ENCODE results near the gene PPP1R13L. TPM values are rescaled to one million over a fixed set of nuclear protein-coding genes. Genes with fewer than 3 reads are reported as not detected.

The PPP1R13L gene
- polyA plus RNA-seq, 4 donors = 12.7 to 30.5 (median 21.3) TPM

GRCh38 chr19:45376045-45376724, 28.7 kb downstream of the PPP1R13L start:
- peaks cover 0 to 2% (median 0%) of the 10 kb centered on the region in 3 donors for H3K36me3 ChIP-seq (ENCODE audit: control insufficient read depth in 3 of 3, insufficient read depth in 2 of 3, low read depth in 1 of 3, low read length in 3 of 3)
- 51 to 76% (median 73%) methylated on average over 13 of the region's 13 CpGs for WGBS, 3 donors
- H3K4me1 ChIP-seq (ENCODE audit: control insufficient read depth in 3 of 3, insufficient read depth in 2 of 3, low read depth in 1 of 3, low read length in 2 of 3) = no peaks in the 10 kb centered on the region
- H3K4me3 ChIP-seq (ENCODE audit: low read depth in 1 of 3, low read length in 3 of 3) = no peak overlapping the region
- H3K27me3 ChIP-seq (ENCODE audit: control insufficient read depth in 3 of 3, insufficient read depth in 3 of 3, low read length in 3 of 3) = no peaks in the 10 kb centered on the region
- no peaks in the 10 kb centered on the region for H3K9me3 ChIP-seq (ENCODE audit: control insufficient read depth in 2 of 2, insufficient read depth in 1 of 2, low read depth in 1 of 2, low read length in 1 of 2)
- FAIRE-seq (no peak), DNase-seq (no peak)
- H3K27ac ChIP-seq (ENCODE audit: low read depth in 1 of 3, low read length in 2 of 3) = no peak overlapping the region

GRCh38 chr19:45370410-45371204, 34.3 kb downstream of the PPP1R13L start, which contains the start of gene ERCC2:
ERCC2 (minus strand) TSS chr19:45370573; CDS start chr19:45370540, 33 bp downstream.
- Histone ChIP-seq H3K27ac (ENCODE audit: low read depth in 1 of 3, low read length in 2 of 3) (peak within 1 kb of the TSS; percentile 54 to 87 (median 84)), H3K36me3 (ENCODE audit: control insufficient read depth in 3 of 3, insufficient read depth in 2 of 3, low read depth in 1 of 3, low read length in 3 of 3) (peaks cover 0 to 14% (median 0%) of the 10 kb centered on the region in 3 donors), H3K9me3 (ENCODE audit: control insufficient read depth in 2 of 2, insufficient read depth in 1 of 2, low read depth in 1 of 2, low read length in 1 of 2) (no peaks in the 10 kb centered on the region), H3K27me3 (ENCODE audit: control insufficient read depth in 3 of 3, insufficient read depth in 3 of 3, low read length in 3 of 3) (no peaks in the 10 kb centered on the region), H3K4me3 (ENCODE audit: low read depth in 1 of 3, low read length in 3 of 3) (peak within 1 kb of the TSS; percentile 84 to 91 (median 89)), H3K4me1 (ENCODE audit: control insufficient read depth in 3 of 3, insufficient read depth in 2 of 3, low read depth in 1 of 3, low read length in 2 of 3) (no peaks in the 10 kb centered on the region)
- WGBS, 3 donors = 3 to 4% (median 4%) methylated on average over 55 of the region's 55 CpGs
- no peak for FAIRE-seq
- DNase-seq = peak; percentile 99 to 100

GRCh38 chr19:45368737-45369340, 36.0 kb downstream of the PPP1R13L start:
- Histone ChIP-seq H3K9me3 (ENCODE audit: control insufficient read depth in 2 of 2, insufficient read depth in 1 of 2, low read depth in 1 of 2, low read length in 1 of 2) (no peaks in the 10 kb centered on the region), H3K36me3 (ENCODE audit: control insufficient read depth in 3 of 3, insufficient read depth in 2 of 3, low read depth in 1 of 3, low read length in 3 of 3) (peaks cover 0 to 30% (median 0%) of the 10 kb centered on the region in 3 donors), H3K27ac (ENCODE audit: low read depth in 1 of 3, low read length in 2 of 3) (no peak overlapping the region), H3K4me3 (ENCODE audit: low read depth in 1 of 3, low read length in 3 of 3) (no peak overlapping the region), H3K4me1 (ENCODE audit: control insufficient read depth in 3 of 3, insufficient read depth in 2 of 3, low read depth in 1 of 3, low read length in 2 of 3) (no peaks in the 10 kb centered on the region), H3K27me3 (ENCODE audit: control insufficient read depth in 3 of 3, insufficient read depth in 3 of 3, low read length in 3 of 3) (no peaks in the 10 kb centered on the region)
- DNase-seq = no peak
- 93 to 98% (median 94%) methylated on average over 11 of the region's 11 CpGs for WGBS, 3 donors
- FAIRE-seq = no peak

DNA sequence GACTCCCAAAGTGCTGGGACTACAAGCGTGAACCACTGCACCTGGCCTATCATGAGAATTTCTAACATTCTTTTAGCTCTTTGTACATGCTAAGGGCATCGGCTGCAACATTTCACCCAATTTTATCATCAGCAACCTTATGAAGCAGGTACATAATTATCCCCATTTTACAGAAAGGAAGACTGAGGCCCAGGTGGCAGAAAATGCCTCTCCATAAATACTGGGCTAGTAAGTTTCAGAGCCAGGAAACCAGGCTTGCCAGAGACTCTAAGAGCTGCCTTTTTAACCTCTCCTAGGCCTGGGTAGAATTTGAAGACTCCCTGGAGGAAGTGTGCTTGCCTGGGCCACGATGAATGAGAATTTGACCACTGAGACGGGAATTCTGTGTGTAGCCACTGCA, 36.7 kb downstream of the PPP1R13L start:
- 94 to 98% (median 96%) methylated on average over 4 of the region's 4 CpGs for WGBS, 3 donors
- FAIRE-seq (no peak), DNase-seq (no peak)
- no peak overlapping the region for H3K4me3 ChIP-seq (ENCODE audit: low read depth in 1 of 3, low read length in 3 of 3)
- peaks cover 0 to 36% (median 3%) of the 10 kb centered on the region in 3 donors for H3K36me3 ChIP-seq (ENCODE audit: control insufficient read depth in 3 of 3, insufficient read depth in 2 of 3, low read depth in 1 of 3, low read length in 3 of 3)
- no peaks in the 10 kb centered on the region for H3K4me1 ChIP-seq (ENCODE audit: control insufficient read depth in 3 of 3, insufficient read depth in 2 of 3, low read depth in 1 of 3, low read length in 2 of 3)
- no peak overlapping the region for H3K27ac ChIP-seq (ENCODE audit: low read depth in 1 of 3, low read length in 2 of 3)
- H3K9me3 ChIP-seq (ENCODE audit: control insufficient read depth in 2 of 2, insufficient read depth in 1 of 2, low read depth in 1 of 2, low read length in 1 of 2) = no peaks in the 10 kb centered on the region
- no peaks in the 10 kb centered on the region for H3K27me3 ChIP-seq (ENCODE audit: control insufficient read depth in 3 of 3, insufficient read depth in 3 of 3, low read length in 3 of 3)

DNA sequence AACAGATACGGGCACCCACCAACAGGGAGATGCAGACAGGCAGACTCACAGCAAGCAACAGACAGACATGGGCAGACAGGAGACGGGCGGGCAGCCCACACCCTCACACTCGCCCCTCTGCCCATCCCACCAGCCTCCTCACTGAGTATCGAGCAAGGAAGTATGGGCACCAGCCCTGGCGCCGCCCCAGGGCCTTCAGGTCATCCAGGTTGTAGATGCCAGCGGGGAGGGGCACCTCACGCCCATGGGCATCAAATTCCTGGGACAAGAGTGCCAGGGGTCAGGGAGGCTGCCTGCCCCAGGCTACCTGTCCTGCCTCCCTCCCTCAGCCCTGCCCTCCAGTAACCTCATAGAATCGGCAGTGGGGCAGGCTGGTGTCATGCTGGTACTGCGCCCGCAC, 40.2 kb downstream of the PPP1R13L start:
- Histone ChIP-seq H3K4me3 (ENCODE audit: low read depth in 1 of 3, low read length in 3 of 3) (no peak overlapping the region), H3K9me3 (ENCODE audit: control insufficient read depth in 2 of 2, insufficient read depth in 1 of 2, low read depth in 1 of 2, low read length in 1 of 2) (no peaks in the 10 kb centered on the region), H3K4me1 (ENCODE audit: control insufficient read depth in 3 of 3, insufficient read depth in 2 of 3, low read depth in 1 of 3, low read length in 2 of 3) (no peaks in the 10 kb centered on the region), H3K36me3 (ENCODE audit: control insufficient read depth in 3 of 3, insufficient read depth in 2 of 3, low read depth in 1 of 3, low read length in 3 of 3) (peaks cover 2 to 58% (median 6%) of the 10 kb centered on the region in 3 donors), H3K27ac (ENCODE audit: low read depth in 1 of 3, low read length in 2 of 3) (no peak overlapping the region), H3K27me3 (ENCODE audit: control insufficient read depth in 3 of 3, insufficient read depth in 3 of 3, low read length in 3 of 3) (no peaks in the 10 kb centered on the region)
- FAIRE-seq (no peak), DNase-seq (no peak)
- WGBS, 3 donors = 85 to 92% (median 86%) methylated on average over 12 of the region's 12 CpGs

- H3K4me3 ChIP-seq (ENCODE audit: low read depth in 1 of 3, low read length in 3 of 3) = no peak overlapping the region
- no peak for FAIRE-seq
- no peaks in the 10 kb centered on the region for H3K9me3 ChIP-seq (ENCODE audit: control insufficient read depth in 2 of 2, insufficient read depth in 1 of 2, low read depth in 1 of 2, low read length in 1 of 2)
- no peaks in the 10 kb centered on the region for H3K27me3 ChIP-seq (ENCODE audit: control insufficient read depth in 3 of 3, insufficient read depth in 3 of 3, low read length in 3 of 3)
- no peak overlapping the region for H3K27ac ChIP-seq (ENCODE audit: low read depth in 1 of 3, low read length in 2 of 3)
- 90 to 93% (median 92%) methylated on average over 37 to 44 of the region's 44 CpGs for WGBS, 3 donors
- H3K4me1 ChIP-seq (ENCODE audit: control insufficient read depth in 3 of 3, insufficient read depth in 2 of 3, low read depth in 1 of 3, low read length in 2 of 3) = no peaks in the 10 kb centered on the region
- no peak for DNase-seq
- H3K36me3 ChIP-seq (ENCODE audit: control insufficient read depth in 3 of 3, insufficient read depth in 2 of 3, low read depth in 1 of 3, low read length in 3 of 3) = peaks cover 2 to 63% (median 6%) of the 10 kb centered on the region in 3 donors
These were observed 40.9 kb downstream of the PPP1R13L start for GRCh38 chr19:45363861-45364459.

DNA sequence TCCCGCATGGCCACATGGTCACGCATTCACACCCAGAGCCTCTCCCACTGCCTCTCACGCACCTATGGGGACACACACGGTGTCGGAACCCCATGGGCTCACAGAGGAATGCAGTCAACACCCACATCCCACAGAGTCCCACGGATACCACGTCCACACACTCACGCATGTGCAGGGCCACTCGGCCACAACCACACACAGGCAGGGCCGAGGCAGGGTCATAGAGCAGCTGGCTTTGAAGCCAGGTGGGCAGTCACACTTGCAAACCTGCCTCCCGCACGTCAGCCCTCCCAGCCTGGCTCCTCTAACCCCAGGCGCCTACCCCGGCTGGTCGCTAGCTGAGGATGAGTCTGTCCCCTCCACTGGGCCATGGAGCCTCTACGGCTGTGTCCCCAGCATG, 42.6 kb downstream of the PPP1R13L start:
- FAIRE-seq (no peak), DNase-seq (no peak)
- Histone ChIP-seq H3K9me3 (ENCODE audit: control insufficient read depth in 2 of 2, insufficient read depth in 1 of 2, low read depth in 1 of 2, low read length in 1 of 2) (no peaks in the 10 kb centered on the region), H3K4me1 (ENCODE audit: control insufficient read depth in 3 of 3, insufficient read depth in 2 of 3, low read depth in 1 of 3, low read length in 2 of 3) (no peaks in the 10 kb centered on the region), H3K4me3 (ENCODE audit: low read depth in 1 of 3, low read length in 3 of 3) (no peak overlapping the region), H3K36me3 (ENCODE audit: control insufficient read depth in 3 of 3, insufficient read depth in 2 of 3, low read depth in 1 of 3, low read length in 3 of 3) (peaks cover 2 to 68% (median 6%) of the 10 kb centered on the region in 3 donors), H3K27me3 (ENCODE audit: control insufficient read depth in 3 of 3, insufficient read depth in 3 of 3, low read length in 3 of 3) (no peaks in the 10 kb centered on the region), H3K27ac (ENCODE audit: low read depth in 1 of 3, low read length in 2 of 3) (no peak overlapping the region)
- WGBS, 3 donors = 89 to 92% (median 92%) methylated on average over 16 of the region's 16 CpGs

- H3K27ac ChIP-seq (ENCODE audit: low read depth in 1 of 3, low read length in 2 of 3) = no peak overlapping the region
- no peaks in the 10 kb centered on the region for H3K9me3 ChIP-seq (ENCODE audit: control insufficient read depth in 2 of 2, insufficient read depth in 1 of 2, low read depth in 1 of 2, low read length in 1 of 2)
- 92 to 94% (median 93%) methylated on average over 14 of the region's 14 CpGs for WGBS, 3 donors
- H3K27me3 ChIP-seq (ENCODE audit: control insufficient read depth in 3 of 3, insufficient read depth in 3 of 3, low read length in 3 of 3) = no peaks in the 10 kb centered on the region
- DNase-seq = no peak
- H3K4me3 ChIP-seq (ENCODE audit: low read depth in 1 of 3, low read length in 3 of 3) = no peak overlapping the region
- no peak for FAIRE-seq
- H3K4me1 ChIP-seq (ENCODE audit: control insufficient read depth in 3 of 3, insufficient read depth in 2 of 3, low read depth in 1 of 3, low read length in 2 of 3) = no peaks in the 10 kb centered on the region
- H3K36me3 ChIP-seq (ENCODE audit: control insufficient read depth in 3 of 3, insufficient read depth in 2 of 3, low read depth in 1 of 3, low read length in 3 of 3) = peaks cover 2 to 74% (median 6%) of the 10 kb centered on the region in 3 donors
These were observed 43.3 kb downstream of the PPP1R13L start for GRCh38 chr19:45361608-45362007.

Data from small intestine (tissue), 7 donors.